Measurements from ENCODE around the gene CCL27.
A peak's percentile ranks its signal among the peaks of the same experiment; 100 is the strongest.

The CCL27 gene

GRCh38 chr9:34662526-34663302, at the start of gene CCL27:
CCL27 (minus strand) TSS chr9:34662657; CDS start chr9:34662633, 24 bp downstream.
- no peak for DNase-seq

- DNase-seq: no peak
Observed at GRCh38 chr9:34712140-34712539, 49.7 kb upstream of the CCL27 start.

GRCh38 chr9:34710023-34710422, 47.6 kb upstream of the CCL27 start, which contains the start of gene CCL21:
CCL21 (minus strand) TSS chr9:34710136; CDS start chr9:34710066, 70 bp downstream.
- no peak for DNase-seq

GRCh38 chr9:34709196-34709978, 46.9 kb upstream of the CCL27 start:
- DNase-seq: no peak

- DNase-seq: no peak
Observed at GRCh38 chr9:34707130-34707529, 44.7 kb upstream of the CCL27 start.

GRCh38 chr9:34701769-34702736, 39.6 kb upstream of the CCL27 start:
- peak; percentile 83 for DNase-seq

- peak; percentile 74 for DNase-seq
Observed at GRCh38 chr9:34701023-34701768, 38.7 kb upstream of the CCL27 start.

- no peak for DNase-seq
Observed at GRCh38 chr9:34694811-34695210, 32.4 kb upstream of the CCL27 start.

GRCh38 chr9:34693560-34693959, 31.1 kb upstream of the CCL27 start:
- no peak for DNase-seq

GRCh38 chr9:34691936-34692315, 29.5 kb upstream of the CCL27 start:
- no peak for DNase-seq

- no peak for DNase-seq
Observed at GRCh38 chr9:34690983-34691935, 28.8 kb upstream of the CCL27 start, which contains the start of gene CCL19. CCL19 (minus strand) TSS chr9:34691276; CDS start chr9:34691139, 137 bp downstream.

GRCh38 chr9:34689512-34689911, 27.1 kb upstream of the CCL27 start:
- no peak for DNase-seq

- DNase-seq: no peak
Observed at GRCh38 chr9:34689116-34689470, 26.6 kb upstream of the CCL27 start.

GRCh38 chr9:34688329-34689115, 26.1 kb upstream of the CCL27 start:
- no peak for DNase-seq

- DNase-seq: no peak
Observed at GRCh38 chr9:34687276-34688030, 25.0 kb upstream of the CCL27 start.

- DNase-seq: no peak
Observed at GRCh38 chr9:34686732-34687131, 24.3 kb upstream of the CCL27 start.

GRCh38 chr9:34686231-34686630, 23.8 kb upstream of the CCL27 start:
- DNase-seq: no peak

- DNase-seq: no peak
Observed at GRCh38 chr9:34685591-34685990, 23.1 kb upstream of the CCL27 start.

- DNase-seq: no peak
Observed at GRCh38 chr9:34684816-34685215, 22.4 kb upstream of the CCL27 start.
